Measurements from ENCODE around the gene SLC7A6.

The SLC7A6 gene

GRCh38 chr16:68348639-68349445 lies 84.5 kb downstream of the SLC7A6 start:
- no peak for DNase-seq

- no peak for DNase-seq
These were observed 85.6 kb downstream of the SLC7A6 start for GRCh38 chr16:68349838-68350410.

- no peak for DNase-seq
These were observed 86.6 kb downstream of the SLC7A6 start for GRCh38 chr16:68350813-68351350.

All from NCI-H1694 (cell line).